PC-9 (cell line): ENCODE measurements around the gene CPED1. TPM values are rescaled to one million over a fixed set of nuclear protein-coding genes. Genes with fewer than 3 reads are reported as not detected.

ENCODE experiments used
- BruUV-seq: library from RNA; stranded (reverse); fragments of 400-500 nt; replicated peaks from 2 replicates; lab custom pipeline; 2021; lab: Mats Ljungman, UMichigan
- CTCF ChIA-PET: fragments of 300-600 bp; sonication (Branson Sonifier 250); formaldehyde crosslinking; loops from one replicate; lab custom pipeline; 2022; ENCODE audit warnings: antibody characterized with exemption; lab: Charles Lee
- POLR2A ChIA-PET: fragments of 300-600 bp; sonication (Branson Sonifier 250); formaldehyde crosslinking; loops from one replicate; lab custom pipeline; 2022; ENCODE audit warnings: antibody characterized with exemption; ENCODE audit not compliant: unreplicated experiment; lab: Charles Lee
- DNase-seq, 2 experiments: peaks; one replicate each; pipeline versions ENCODE4 v3.0.0 to v3.0.0-alpha.2; 2015 to 2022; ENCODE audit warnings: mixed read lengths in 1 of 2
- H2AFZ ChIP-seq: fragments of 200-600 bp; sonication (generic); 2 replicates; pipeline ENCODE4 v1.8.1; 2017; ENCODE audit warnings: antibody characterized with exemption
- H3F3A ChIP-seq: fragments of 200-600 bp; sonication (generic); 2 replicates; pipeline ENCODE4 v1.8.1; 2017; ENCODE audit warnings: antibody characterized with exemption, mild to moderate bottlenecking, low read depth; ENCODE audit not compliant: insufficient read depth
- H3K27ac ChIP-seq: fragments of 200-600 bp; sonication (generic); 2 replicates; pipeline ENCODE4 v1.6.1; 2016; ENCODE audit warnings: mixed run types
- H3K27me3 ChIP-seq: fragments of 200-600 bp; sonication (generic); 2 replicates; pipeline ENCODE4 v1.6.1; 2016; ENCODE audit warnings: low read depth, mixed run types; ENCODE audit not compliant: insufficient read depth
- H3K36me3 ChIP-seq: fragments of 200-600 bp; sonication (generic); 2 replicates; pipeline ENCODE4 v1.6.1; 2016; ENCODE audit warnings: low read depth, mixed run types
- H3K4me1 ChIP-seq: fragments of 200-600 bp; sonication (generic); replicated peaks from 2 replicates; pipeline ENCODE4 v1.6.1; 2016; ENCODE audit warnings: mixed run types; ENCODE audit not compliant: insufficient read depth
- H3K4me2 ChIP-seq: fragments of 200-600 bp; sonication (generic); 2 replicates; pipeline ENCODE4 v1.6.1; 2017; ENCODE audit warnings: mixed run types
- H3K4me3 ChIP-seq: fragments of 200-600 bp; sonication (generic); 2 replicates; pipeline ENCODE4 v1.6.1; 2016; ENCODE audit warnings: mixed run types
- H3K79me2 ChIP-seq: fragments of 200-600 bp; sonication (generic); 2 replicates; pipeline ENCODE4 v1.6.1; 2017; ENCODE audit warnings: low read depth, mixed run types
- H3K9me2 ChIP-seq: fragments of 200-600 bp; sonication (generic); 2 replicates; pipeline ENCODE4 v1.8.1; 2017; ENCODE audit warnings: mild to moderate bottlenecking; ENCODE audit not compliant: insufficient read depth
- H3K9me3 ChIP-seq: fragments of 200-600 bp; sonication (generic); 2 replicates; pipeline ENCODE4 v1.8.1; 2016; ENCODE audit warnings: low read depth; ENCODE audit not compliant: insufficient read depth
- H4K20me1 ChIP-seq: fragments of 200-600 bp; sonication (generic); 2 replicates; pipeline ENCODE4 v1.8.1; 2017; ENCODE audit not compliant: insufficient read depth
- EZH2 ChIP-seq: fragments of 200-600 bp; sonication (generic); IDR thresholded peaks from 2 replicates; pipeline ENCODE4 v1.8.0; 2017; ENCODE audit warnings: antibody characterized with exemption, low read depth
- intact Hi-C: fragments of 100-400 bp; cut with micrococcal nuclease; formaldehyde crosslinking; loops from one replicate; pipeline ENCODE4 v1.10.0; 2022; ENCODE audit not compliant: unreplicated experiment
- total RNA-seq: library from RNA; stranded (reverse); gene quantifications from 2 replicates; pipeline ENCODE4 v1.2.3, GENCODE V29; 2021
- TF ChIP-seq, protein P1 (sequence below): fragments of 200-600 bp; sonication (generic); conservative IDR thresholded peaks from 2 replicates; pipeline ENCODE4 v1.6.1; 2017; ENCODE audit warnings: mixed run types, antibody characterized with exemption, mild to moderate bottlenecking, moderate library complexity

CPED1 gene
- total RNA-seq, 1 experiment from 2014 or later: 2.4 TPM

GRCh38 chr7:120993553-120994191 is 5.2 kb downstream of the CPED1 start:
- H2AFZ ChIP-seq: no peak overlapping the region
- H4K20me1 ChIP-seq: no peaks in the 10 kb centered on the region
- H3K4me2 ChIP-seq: no peak overlapping the region
- no peak overlapping the region for H3K27ac ChIP-seq
- no peak for DNase-seq
- intact Hi-C loops: no loop called here
- 0 out of 2 replicates have a peak, but pooled peaks cover 14% of the 10 kb centered on the region for H3K4me1 ChIP-seq
- ChIA-PET POLR2A (no interaction called here), CTCF (no interaction called here)
- H3F3A ChIP-seq: peaks cover 4% of the 10 kb centered on the region; the same call in 1 of the 2 replicates
- H3K27me3 ChIP-seq: no peaks in the 10 kb centered on the region
- peaks cover 3% of the 10 kb centered on the region; the same call in 1 of the 2 replicates for H3K9me2 ChIP-seq
- no TSS peak for BruUV-seq
- TF ChIP-seq, protein P1, sequence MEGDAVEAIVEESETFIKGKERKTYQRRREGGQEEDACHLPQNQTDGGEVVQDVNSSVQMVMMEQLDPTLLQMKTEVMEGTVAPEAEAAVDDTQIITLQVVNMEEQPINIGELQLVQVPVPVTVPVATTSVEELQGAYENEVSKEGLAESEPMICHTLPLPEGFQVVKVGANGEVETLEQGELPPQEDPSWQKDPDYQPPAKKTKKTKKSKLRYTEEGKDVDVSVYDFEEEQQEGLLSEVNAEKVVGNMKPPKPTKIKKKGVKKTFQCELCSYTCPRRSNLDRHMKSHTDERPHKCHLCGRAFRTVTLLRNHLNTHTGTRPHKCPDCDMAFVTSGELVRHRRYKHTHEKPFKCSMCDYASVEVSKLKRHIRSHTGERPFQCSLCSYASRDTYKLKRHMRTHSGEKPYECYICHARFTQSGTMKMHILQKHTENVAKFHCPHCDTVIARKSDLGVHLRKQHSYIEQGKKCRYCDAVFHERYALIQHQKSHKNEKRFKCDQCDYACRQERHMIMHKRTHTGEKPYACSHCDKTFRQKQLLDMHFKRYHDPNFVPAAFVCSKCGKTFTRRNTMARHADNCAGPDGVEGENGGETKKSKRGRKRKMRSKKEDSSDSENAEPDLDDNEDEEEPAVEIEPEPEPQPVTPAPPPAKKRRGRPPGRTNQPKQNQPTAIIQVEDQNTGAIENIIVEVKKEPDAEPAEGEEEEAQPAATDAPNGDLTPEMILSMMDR: no peak
- no peak for TF ChIP-seq EZH2
- H3K79me2 ChIP-seq: no peaks in the 10 kb centered on the region
- no peaks in the 10 kb centered on the region for H3K9me3 ChIP-seq
- H3K36me3 ChIP-seq: no peaks in the 10 kb centered on the region
- no peak overlapping the region for H3K4me3 ChIP-seq

DNA sequence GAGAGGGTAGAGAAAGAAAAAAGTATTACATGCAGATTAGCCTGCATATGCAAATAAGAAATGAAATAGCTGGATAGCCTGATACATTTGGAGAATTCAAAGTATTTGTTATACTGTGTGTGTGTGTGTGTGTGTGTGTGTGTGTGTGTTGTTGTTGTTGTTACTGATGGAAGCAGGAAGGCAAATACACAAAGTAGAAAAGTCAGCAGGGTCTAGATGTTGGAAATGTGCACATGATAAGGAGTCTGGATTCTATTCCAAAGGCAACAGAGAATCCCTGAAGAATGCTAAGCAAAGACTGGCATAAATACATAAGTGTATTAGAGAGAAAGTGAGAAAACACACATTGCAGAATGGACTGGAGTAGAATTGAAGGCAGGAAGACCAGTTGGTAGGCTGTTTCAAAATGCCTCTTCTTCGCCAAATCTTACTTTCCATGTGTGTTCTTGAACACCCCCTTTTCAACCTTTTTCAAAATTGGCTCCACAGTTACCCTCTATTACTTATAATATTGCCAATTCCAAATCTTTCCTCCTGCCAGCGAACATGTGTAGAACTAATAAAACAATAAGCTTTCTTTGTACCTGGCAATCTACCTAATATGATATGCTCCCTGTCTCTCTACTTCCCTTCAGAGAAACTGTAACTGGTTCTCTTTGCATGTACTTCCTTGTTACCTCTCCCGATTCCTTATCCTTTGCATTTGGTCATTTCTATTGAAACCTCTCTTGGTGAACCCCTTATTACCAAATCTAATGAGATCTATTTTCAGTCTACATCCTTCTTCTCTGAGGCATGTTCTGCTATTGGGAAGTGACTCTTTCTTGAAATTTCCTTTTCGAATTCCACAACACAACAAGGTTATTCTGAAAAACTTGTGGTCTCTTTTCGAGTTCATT is 6.2 kb downstream of the CPED1 start:
- intact Hi-C loops: no loop called here
- Histone ChIP-seq H3K9me3 (no peaks in the 10 kb centered on the region), H2AFZ (no peak overlapping the region), H3K9me2 (peaks cover 3% of the 10 kb centered on the region; the same call in 1 of the 2 replicates), H3K4me3 (no peak overlapping the region), H3K79me2 (no peaks in the 10 kb centered on the region), H3K27me3 (no peaks in the 10 kb centered on the region), H3K36me3 (no peaks in the 10 kb centered on the region), H3K4me1 (0 out of 2 replicates have a peak, but pooled peaks cover 9% of the 10 kb centered on the region), H3K4me2 (no peak overlapping the region), H3F3A (peaks cover 4% of the 10 kb centered on the region; the same call in 1 of the 2 replicates), H3K27ac (no peak overlapping the region), H4K20me1 (no peaks in the 10 kb centered on the region)
- TF ChIP-seq, protein P1: no peak
- CTCF ChIA-PET: no interaction called here
- DNase-seq: no peak
- POLR2A ChIA-PET: no interaction called here
- no TSS peak for BruUV-seq

DNA sequence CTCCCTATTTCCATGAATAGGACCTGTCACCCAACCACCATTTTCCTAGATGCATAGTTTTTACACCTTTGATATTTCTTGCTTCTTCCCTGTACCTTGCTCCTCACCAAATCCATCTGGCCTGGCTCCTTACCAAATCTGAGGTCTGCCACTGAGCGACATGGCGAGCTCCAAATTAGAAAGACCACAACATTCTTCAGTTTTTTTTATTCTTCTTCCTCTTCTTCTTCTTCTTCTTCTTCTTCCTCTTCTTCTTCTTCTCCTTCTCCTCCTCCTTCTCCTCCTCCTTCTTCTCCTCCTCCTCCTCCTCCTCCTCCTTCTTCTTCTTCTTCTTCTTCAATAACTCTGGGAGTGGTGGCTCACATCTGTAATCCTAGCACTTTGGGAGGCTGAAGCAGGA is 7.1 kb downstream of the CPED1 start:
- Histone ChIP-seq H3K4me2 (no peak overlapping the region), H3K27me3 (no peaks in the 10 kb centered on the region), H3K9me2 (peaks cover 3% of the 10 kb centered on the region; the same call in 1 of the 2 replicates), H3K36me3 (no peaks in the 10 kb centered on the region), H3K4me1 (0 out of 2 replicates have a peak, but pooled peaks cover 9% of the 10 kb centered on the region), H2AFZ (no peak overlapping the region), H3K9me3 (no peaks in the 10 kb centered on the region), H3K27ac (no peak overlapping the region), H3F3A (peaks cover 4% of the 10 kb centered on the region; the same call in 1 of the 2 replicates), H3K4me3 (no peak overlapping the region), H3K79me2 (no peaks in the 10 kb centered on the region), H4K20me1 (no peaks in the 10 kb centered on the region)
- intact Hi-C loops: no loop called here
- BruUV-seq: no TSS peak
- ChIA-PET POLR2A (no interaction called here), CTCF (no interaction called here)
- TF ChIP-seq, protein P1: no peak
- no peak for TF ChIP-seq EZH2
- no peak for DNase-seq
